HG03039 (cell line): ENCODE results near the gene ZDHHC18.
A peak's percentile ranks its signal among the peaks of the same experiment; 100 is the strongest.
"Not testable (repeated sequence)": the region's sequence is repeated elsewhere in the genome, so short reads cannot be mapped to it uniquely, and the experiment has no call there.

Source experiments
- ATAC-seq: cut with Tn5 transposase; IDR thresholded peaks from one replicate; pipeline ENCODE4 v1.9.1; 2021; ENCODE audit warnings: mild to moderate bottlenecking, moderate library complexity; ENCODE audit not compliant: unreplicated experiment

The ZDHHC18 gene

DNA sequence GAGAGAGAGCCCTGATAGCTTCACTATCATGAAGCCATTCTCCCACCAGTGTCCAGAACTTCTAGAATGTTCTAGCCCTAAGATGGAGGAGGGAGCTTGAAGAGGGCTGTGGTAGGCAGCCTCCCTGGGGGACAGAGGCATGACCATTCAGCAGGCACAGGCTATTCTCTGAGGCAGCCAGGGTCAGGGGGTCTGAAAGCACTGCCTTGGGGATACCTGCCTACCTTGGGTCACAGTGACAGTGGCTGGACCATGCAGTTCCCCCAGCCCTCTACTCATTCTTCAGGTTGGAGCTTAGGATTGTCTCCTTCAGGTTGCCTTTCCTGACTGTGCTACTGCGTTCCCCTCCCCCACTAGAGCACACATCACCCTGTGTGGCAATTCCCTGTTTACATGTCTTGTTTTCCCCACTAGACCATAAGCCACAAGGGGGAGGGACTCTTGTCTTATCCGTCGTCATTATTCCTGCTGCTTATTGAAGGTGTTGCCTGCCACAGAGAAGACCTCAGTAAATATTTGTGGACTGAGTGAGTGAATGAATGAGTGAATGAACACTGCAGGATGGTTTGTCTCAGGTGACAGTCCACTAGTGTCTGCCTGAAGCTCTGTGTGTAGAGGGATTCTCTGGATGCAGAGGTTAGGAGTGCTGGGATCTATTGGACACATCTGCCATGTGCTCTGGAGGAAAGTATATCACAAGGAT, 5.2 kb downstream of the ZDHHC18 start:
- ATAC-seq: no peak

- ATAC-seq: no peak
Observed at GRCh38 chr1:26832249-26832960, 5.9 kb downstream of the ZDHHC18 start.

DNA sequence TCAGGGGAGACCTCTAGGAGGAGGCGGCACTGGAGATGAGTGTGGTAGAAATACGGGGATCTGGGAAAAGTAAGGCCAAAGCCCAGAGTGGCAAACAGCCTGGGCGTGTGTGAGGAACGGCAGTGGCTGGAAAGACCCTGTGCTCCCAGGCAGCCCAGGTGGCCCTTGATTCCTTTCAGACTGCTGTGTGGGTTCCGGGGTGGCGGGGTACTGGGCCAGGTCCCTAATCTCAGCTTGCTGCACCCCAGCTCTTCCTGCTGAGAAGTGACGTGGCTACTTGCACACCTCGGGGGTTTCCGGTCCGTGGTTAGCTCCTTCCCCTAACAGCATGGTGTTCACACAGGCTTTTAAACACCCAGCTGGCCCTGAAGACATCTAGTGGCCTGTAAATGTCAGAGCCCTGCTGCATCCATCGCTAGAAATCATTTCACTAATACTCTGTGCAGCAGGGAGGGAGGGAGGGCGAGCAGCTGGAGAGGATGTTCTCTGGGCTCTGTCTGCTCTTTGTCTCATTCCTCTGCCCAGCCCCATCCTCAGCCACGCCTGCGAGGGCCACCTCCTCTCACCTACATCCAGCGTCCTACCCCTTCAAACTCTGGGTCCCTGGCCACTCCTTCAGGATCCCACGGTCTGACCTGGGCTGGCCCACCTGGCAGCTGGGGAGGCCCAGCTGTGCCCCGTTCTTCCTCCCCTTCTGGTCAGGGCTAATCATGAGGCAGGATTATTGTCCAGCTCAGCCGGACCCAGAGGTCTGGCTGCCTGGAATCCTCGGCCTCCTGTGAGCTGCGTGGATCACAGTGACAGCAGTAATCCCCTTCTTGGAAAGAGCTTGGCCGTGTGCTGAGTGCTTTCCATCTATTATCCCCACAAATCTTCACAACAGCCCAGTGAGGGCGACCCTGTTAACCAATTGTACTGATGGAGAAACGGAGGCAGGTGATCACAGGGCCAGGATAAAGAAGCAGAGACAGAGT, 7.2 kb downstream of the ZDHHC18 start:
- peak; percentile 73 for ATAC-seq

DNA sequence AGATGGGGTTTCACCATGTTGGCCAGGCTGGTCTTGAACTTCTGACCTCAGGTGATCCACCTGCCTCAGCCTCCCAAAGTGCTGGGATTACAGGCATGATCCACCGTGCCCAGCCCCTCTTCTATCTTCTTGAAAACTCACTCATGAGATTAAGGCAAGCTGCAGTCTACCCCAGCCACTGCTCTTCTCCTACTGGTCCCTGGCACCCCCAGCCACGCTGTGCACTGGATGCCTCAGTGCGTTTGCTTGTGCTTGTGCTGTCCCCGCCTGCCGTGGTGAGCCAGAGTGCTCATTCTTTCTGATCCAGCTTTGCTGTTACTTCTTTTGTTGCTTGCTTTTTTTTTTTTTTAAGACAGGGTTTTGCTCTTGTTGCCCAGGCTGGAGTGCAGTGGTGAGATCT, 11.2 kb downstream of the ZDHHC18 start:
- ATAC-seq: not testable (repeated sequence)

- ATAC-seq: peak; percentile 78
Observed at GRCh38 chr1:26838474-26839338, 12.2 kb downstream of the ZDHHC18 start.

DNA sequence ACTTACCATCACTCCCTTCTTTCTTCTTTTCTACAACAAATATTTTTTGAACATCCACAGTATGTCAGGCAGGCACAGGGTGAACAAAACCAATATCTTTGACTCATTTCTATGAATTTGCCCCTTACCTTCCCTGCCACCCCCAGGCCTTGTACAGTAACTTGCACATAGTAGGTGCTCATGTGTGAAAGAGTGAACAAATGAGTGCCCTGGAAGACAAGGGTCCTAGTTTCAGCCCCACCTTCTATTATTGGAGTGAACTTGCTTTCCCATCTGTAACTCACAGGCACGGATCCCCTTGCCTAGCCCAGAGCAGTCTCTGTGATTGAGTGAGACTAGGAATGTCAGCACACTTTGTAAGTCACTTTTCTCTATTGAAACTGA, 12.8 kb downstream of the ZDHHC18 start:
- no peak for ATAC-seq

DNA sequence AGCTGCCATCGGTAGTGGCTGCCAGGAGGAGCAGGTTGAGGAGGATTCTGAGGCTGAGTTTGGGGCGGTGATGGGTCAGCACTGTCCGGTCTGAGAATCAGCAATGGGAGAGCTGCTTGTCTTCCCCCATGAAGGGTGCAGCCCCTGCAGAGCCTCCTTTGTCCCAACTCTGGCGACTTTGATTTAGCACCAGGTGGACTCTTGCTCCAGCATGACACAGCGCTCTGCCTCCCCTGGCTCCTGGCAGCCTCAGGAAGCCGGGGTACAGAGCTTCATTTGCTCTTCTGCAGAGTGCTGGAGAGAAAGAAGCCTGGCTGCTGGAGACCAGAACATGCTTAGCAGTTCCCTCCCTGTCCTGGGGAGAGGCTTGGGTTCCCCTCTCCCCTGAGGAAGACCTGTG, 13.3 kb downstream of the ZDHHC18 start:
- no peak for ATAC-seq

- ATAC-seq: no peak
Observed at GRCh38 chr1:26844424-26845196, 18.1 kb downstream of the ZDHHC18 start.

GRCh38 chr1:26847826-26848225, 21.3 kb downstream of the ZDHHC18 start:
- not testable (repeated sequence) for ATAC-seq

GRCh38 chr1:26848499-26848898, 22.0 kb downstream of the ZDHHC18 start:
- no peak for ATAC-seq

- ATAC-seq: no peak
Observed at GRCh38 chr1:26848941-26849774, 22.7 kb downstream of the ZDHHC18 start.

GRCh38 chr1:26851106-26851684, 24.7 kb downstream of the ZDHHC18 start:
- ATAC-seq: no peak

- no peak for ATAC-seq
Observed at GRCh38 chr1:26852701-26853100, 26.2 kb downstream of the ZDHHC18 start.

GRCh38 chr1:26853156-26853555, 26.7 kb downstream of the ZDHHC18 start:
- no peak for ATAC-seq

GRCh38 chr1:26853600-26853999, 27.1 kb downstream of the ZDHHC18 start:
- ATAC-seq: no peak

GRCh38 chr1:26854906-26855305, 28.4 kb downstream of the ZDHHC18 start:
- no peak for ATAC-seq

- ATAC-seq: no peak
Observed at GRCh38 chr1:26855636-26856035, 29.1 kb downstream of the ZDHHC18 start.

GRCh38 chr1:26856181-26856580, 29.7 kb downstream of the ZDHHC18 start:
- no peak for ATAC-seq
